ENCODE results near the gene TPST2.

The TPST2 gene

DNA sequence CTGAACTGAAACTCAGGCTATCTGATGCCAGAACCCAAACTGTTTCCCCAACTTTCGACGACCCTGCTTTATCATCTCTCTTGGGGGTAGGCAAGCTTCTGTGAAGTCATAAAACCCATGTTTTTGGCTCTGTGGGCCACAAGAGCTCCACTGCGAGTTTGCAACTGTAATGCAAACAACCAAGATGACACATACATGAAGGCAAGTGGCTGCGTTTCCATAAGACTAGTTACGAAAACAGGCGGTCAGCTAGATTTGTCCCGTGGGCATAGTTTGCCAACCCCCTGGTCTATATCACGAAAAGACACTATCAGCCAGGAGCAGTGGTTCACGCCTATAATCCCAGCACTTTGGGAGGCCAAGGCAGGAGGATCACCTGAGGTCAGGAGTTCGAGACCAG is 37.5 kb downstream of the TPST2 start:
- Histone ChIP-seq H3K79me2 (ENCODE audit: low read length) (peaks cover 96% of the 10 kb centered on the region), H3K27me3 (replicated peaks; ENCODE audit: insufficient read depth, low read length) (no peaks in the 10 kb centered on the region), H3K27ac (ENCODE audit: low read length) (peak overlapping the region; percentile 93), H3K9me3 (replicated peaks; ENCODE audit: insufficient read depth, low read length) (no peaks in the 10 kb centered on the region), H3F3A (ENCODE audit: insufficient read depth, low read length) (peaks cover 49% of the 10 kb centered on the region), H3K9ac (ENCODE audit: low read length) (no peak overlapping the region), H4K20me1 (ENCODE audit: insufficient read depth, low read length) (no peaks in the 10 kb centered on the region; the same call in 1 of the 2 replicates), H3K9me2 (replicated peaks; ENCODE audit: insufficient read depth, low read length) (no peaks in the 10 kb centered on the region), H3K4me3 (ENCODE audit: low read length) (no peak overlapping the region), H3K4me1 (ENCODE audit: low read length) (peaks cover 58% of the 10 kb centered on the region), H2AFZ (ENCODE audit: low read length) (no peak overlapping the region), H3K4me2 (ENCODE audit: low read depth, low read length) (peak overlapping the region; percentile 36; the same call in 1 of the 2 replicates), H3K36me3 (replicated peaks; ENCODE audit: insufficient read depth, low read length) (no peaks in the 10 kb centered on the region)
- no peak for DNase-seq
- TF ChIP-seq EZH2 (optimal IDR thresholded peaks at IDR 0.05; ENCODE audit: low read depth, low read length) = no peak
- no peak for TF ChIP-seq EZH2phosphoT487 (IDR thresholded peaks at IDR 0.05; ENCODE audit: low read length)
- TF ChIP-seq CTCF (IDR thresholded peaks at IDR 0.05; ENCODE audit: low read length) = no peak

- Histone ChIP-seq H2AFZ (ENCODE audit: low read length) (no peak overlapping the region), H3K4me1 (ENCODE audit: low read length) (peaks cover 58% of the 10 kb centered on the region), H3K9me2 (replicated peaks; ENCODE audit: insufficient read depth, low read length) (no peaks in the 10 kb centered on the region), H3K27ac (ENCODE audit: low read length) (no peak overlapping the region), H4K20me1 (ENCODE audit: insufficient read depth, low read length) (no peaks in the 10 kb centered on the region; the same call in 1 of the 2 replicates), H3K4me2 (ENCODE audit: low read depth, low read length) (no peak overlapping the region), H3K4me3 (ENCODE audit: low read length) (no peak overlapping the region), H3F3A (ENCODE audit: insufficient read depth, low read length) (peaks cover 48% of the 10 kb centered on the region), H3K27me3 (replicated peaks; ENCODE audit: insufficient read depth, low read length) (no peaks in the 10 kb centered on the region), H3K9ac (ENCODE audit: low read length) (no peak overlapping the region), H3K36me3 (replicated peaks; ENCODE audit: insufficient read depth, low read length) (no peaks in the 10 kb centered on the region), H3K79me2 (ENCODE audit: low read length) (peaks cover 96% of the 10 kb centered on the region), H3K9me3 (replicated peaks; ENCODE audit: insufficient read depth, low read length) (no peaks in the 10 kb centered on the region)
- DNase-seq = no peak
- no peak for TF ChIP-seq CTCF (IDR thresholded peaks at IDR 0.05; ENCODE audit: low read length)
- no peak for TF ChIP-seq EZH2 (optimal IDR thresholded peaks at IDR 0.05; ENCODE audit: low read depth, low read length)
- TF ChIP-seq EZH2phosphoT487 (IDR thresholded peaks at IDR 0.05; ENCODE audit: low read length) = no peak
Observed at GRCh38 chr22:26551568-26551967, 38.4 kb downstream of the TPST2 start.

DNA sequence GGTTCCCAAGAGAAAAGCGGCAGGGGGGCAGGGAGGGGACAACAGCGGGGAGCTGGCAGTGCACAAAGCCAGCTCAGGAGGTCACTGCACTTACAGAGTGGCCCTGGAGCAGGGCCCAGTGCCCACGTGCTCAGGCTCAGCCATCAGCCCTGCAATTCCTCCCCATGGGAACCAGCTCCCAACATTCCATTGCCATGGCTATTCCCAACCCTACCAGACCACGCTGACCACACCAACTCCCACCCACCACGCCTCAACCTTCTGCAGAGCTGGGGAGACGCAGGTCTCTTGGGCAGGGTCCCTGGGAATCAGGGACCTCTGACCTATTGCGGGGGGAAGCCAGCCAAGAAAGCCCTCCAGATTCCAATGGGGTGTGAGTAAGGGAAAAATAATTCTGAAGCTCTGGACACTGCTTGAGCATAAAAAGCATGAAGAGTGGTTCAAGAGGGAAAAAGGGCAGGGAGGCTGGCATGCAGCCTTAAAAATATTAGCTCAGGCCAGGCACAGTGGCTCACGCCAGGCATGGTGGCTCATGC is 39.4 kb downstream of the TPST2 start:
- peaks cover 96% of the 10 kb centered on the region for H3K79me2 ChIP-seq (ENCODE audit: low read length)
- peaks cover 54% of the 10 kb centered on the region for H3K4me1 ChIP-seq (ENCODE audit: low read length)
- H2AFZ ChIP-seq (ENCODE audit: low read length) = no peak overlapping the region
- no peaks in the 10 kb centered on the region for H3K9me2 ChIP-seq (replicated peaks; ENCODE audit: insufficient read depth, low read length)
- H3K36me3 ChIP-seq (replicated peaks; ENCODE audit: insufficient read depth, low read length) = no peaks in the 10 kb centered on the region
- H3K9me3 ChIP-seq (replicated peaks; ENCODE audit: insufficient read depth, low read length) = no peaks in the 10 kb centered on the region
- H3K27ac ChIP-seq (ENCODE audit: low read length) = no peak overlapping the region
- no peaks in the 10 kb centered on the region; the same call in 1 of the 2 replicates for H4K20me1 ChIP-seq (ENCODE audit: insufficient read depth, low read length)
- H3F3A ChIP-seq (ENCODE audit: insufficient read depth, low read length) = peaks cover 38% of the 10 kb centered on the region
- TF ChIP-seq CTCF (IDR thresholded peaks at IDR 0.05; ENCODE audit: low read length) = no peak
- TF ChIP-seq EZH2phosphoT487 (IDR thresholded peaks at IDR 0.05; ENCODE audit: low read length) = no peak
- no peak for TF ChIP-seq EZH2 (optimal IDR thresholded peaks at IDR 0.05; ENCODE audit: low read depth, low read length)
- no peaks in the 10 kb centered on the region for H3K27me3 ChIP-seq (replicated peaks; ENCODE audit: insufficient read depth, low read length)
- H3K9ac ChIP-seq (ENCODE audit: low read length) = no peak overlapping the region
- no peak for DNase-seq
- no peak overlapping the region for H3K4me2 ChIP-seq (ENCODE audit: low read depth, low read length)
- H3K4me3 ChIP-seq (ENCODE audit: low read length) = no peak overlapping the region
